OCI-LY3 (cell line): Measurements from ENCODE around the gene MVB12A.

ENCODE experiments used
- EZH2phosphoT487 ChIP-seq: fragments of 200-600 bp; shearing (Covaris generic); IDR thresholded peaks from 2 replicates; pipeline ENCODE4 v1.6.1; 2018; ENCODE audit warnings: antibody characterized with exemption, mixed run types, low read depth
- TF ChIP-seq, protein P1 (sequence below): fragments of 200-600, 300-600 bp; sonication (generic); IDR thresholded peaks from 2 replicates; pipeline ENCODE4 v1.5.1; 2014; ENCODE audit warnings: antibody characterized with exemption, low read length, low read depth

DNA sequence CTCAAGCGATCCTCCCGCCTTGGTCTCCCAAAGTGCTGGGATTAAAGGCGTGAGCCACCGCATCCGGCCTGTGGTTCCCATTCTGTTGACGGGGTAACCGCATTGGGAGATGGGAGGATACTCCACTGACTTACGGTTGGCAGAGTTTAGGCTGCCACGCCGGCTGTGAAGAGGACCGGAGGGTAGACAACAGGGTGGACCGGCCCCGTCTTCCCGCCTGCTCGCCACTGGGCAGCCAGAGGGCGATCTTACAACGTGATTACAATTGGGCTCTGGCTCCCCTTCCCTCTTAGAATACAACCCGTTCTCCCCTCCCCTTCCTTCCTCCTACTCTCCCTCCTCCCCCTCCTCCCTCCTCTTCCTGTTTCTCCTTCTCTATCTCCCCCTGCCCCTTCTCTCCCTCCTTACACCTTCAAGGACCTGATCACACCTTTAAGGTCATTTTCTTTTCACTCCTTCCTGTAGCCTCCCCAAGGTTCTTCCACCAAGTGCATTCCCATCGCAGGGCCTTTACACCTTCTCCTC, 24.9 kb upstream of the MVB12A start:
- TF ChIP-seq, protein P1, sequence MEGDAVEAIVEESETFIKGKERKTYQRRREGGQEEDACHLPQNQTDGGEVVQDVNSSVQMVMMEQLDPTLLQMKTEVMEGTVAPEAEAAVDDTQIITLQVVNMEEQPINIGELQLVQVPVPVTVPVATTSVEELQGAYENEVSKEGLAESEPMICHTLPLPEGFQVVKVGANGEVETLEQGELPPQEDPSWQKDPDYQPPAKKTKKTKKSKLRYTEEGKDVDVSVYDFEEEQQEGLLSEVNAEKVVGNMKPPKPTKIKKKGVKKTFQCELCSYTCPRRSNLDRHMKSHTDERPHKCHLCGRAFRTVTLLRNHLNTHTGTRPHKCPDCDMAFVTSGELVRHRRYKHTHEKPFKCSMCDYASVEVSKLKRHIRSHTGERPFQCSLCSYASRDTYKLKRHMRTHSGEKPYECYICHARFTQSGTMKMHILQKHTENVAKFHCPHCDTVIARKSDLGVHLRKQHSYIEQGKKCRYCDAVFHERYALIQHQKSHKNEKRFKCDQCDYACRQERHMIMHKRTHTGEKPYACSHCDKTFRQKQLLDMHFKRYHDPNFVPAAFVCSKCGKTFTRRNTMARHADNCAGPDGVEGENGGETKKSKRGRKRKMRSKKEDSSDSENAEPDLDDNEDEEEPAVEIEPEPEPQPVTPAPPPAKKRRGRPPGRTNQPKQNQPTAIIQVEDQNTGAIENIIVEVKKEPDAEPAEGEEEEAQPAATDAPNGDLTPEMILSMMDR = peak; percentile 47
- TF ChIP-seq EZH2phosphoT487 = no peak
